Cardiac septum (tissue), 1 donor: Measurements from ENCODE around the gene SOCS6. TPM values are rescaled to one million over a fixed set of nuclear protein-coding genes. Genes with fewer than 3 reads are reported as not detected.
"Not testable (repeated sequence)": the region's sequence is repeated elsewhere in the genome, so short reads cannot be mapped to it uniquely, and the experiment has no call there.

Source experiments
- DNase-seq: peaks from one replicate; pipeline ENCODE4 v3.0.0-alpha.2; 2020; ENCODE audit warnings: low spot score
- intact Hi-C: fragments of 100-400 bp; cut with DNase I; formaldehyde crosslinking; loops from one replicate; pipeline ENCODE4 v1.14.0; 2022
- long read RNA-seq: library from polyadenylated mRNA; unstranded; transcript quantifications from one replicate; pipeline ENCODE4 v2.0.0, GENCODE V29; 2021
- total RNA-seq: library from RNA; stranded (reverse); fragmentation: NEBNext Ultra II Directional; extraction: Animal tissue kit (Norgen Biotek cat#: 25700); gene quantifications from one replicate; pipeline ENCODE4 v1.2.1, GENCODE V29; 2021
- donor health status: DM: no; HTN: no; CAD: no.

Gene SOCS6, protein sequence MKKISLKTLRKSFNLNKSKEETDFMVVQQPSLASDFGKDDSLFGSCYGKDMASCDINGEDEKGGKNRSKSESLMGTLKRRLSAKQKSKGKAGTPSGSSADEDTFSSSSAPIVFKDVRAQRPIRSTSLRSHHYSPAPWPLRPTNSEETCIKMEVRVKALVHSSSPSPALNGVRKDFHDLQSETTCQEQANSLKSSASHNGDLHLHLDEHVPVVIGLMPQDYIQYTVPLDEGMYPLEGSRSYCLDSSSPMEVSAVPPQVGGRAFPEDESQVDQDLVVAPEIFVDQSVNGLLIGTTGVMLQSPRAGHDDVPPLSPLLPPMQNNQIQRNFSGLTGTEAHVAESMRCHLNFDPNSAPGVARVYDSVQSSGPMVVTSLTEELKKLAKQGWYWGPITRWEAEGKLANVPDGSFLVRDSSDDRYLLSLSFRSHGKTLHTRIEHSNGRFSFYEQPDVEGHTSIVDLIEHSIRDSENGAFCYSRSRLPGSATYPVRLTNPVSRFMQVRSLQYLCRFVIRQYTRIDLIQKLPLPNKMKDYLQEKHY
- total RNA-seq = 22.8 TPM
- long read RNA-seq, full-length matches to known transcripts = 18 of 29 reads
- long read RNA-seq, partial matches to known transcripts = 4 of 29 reads
- long read RNA-seq, other reads (novel, unspliced or antisense) = 7 of 29 reads

DNA sequence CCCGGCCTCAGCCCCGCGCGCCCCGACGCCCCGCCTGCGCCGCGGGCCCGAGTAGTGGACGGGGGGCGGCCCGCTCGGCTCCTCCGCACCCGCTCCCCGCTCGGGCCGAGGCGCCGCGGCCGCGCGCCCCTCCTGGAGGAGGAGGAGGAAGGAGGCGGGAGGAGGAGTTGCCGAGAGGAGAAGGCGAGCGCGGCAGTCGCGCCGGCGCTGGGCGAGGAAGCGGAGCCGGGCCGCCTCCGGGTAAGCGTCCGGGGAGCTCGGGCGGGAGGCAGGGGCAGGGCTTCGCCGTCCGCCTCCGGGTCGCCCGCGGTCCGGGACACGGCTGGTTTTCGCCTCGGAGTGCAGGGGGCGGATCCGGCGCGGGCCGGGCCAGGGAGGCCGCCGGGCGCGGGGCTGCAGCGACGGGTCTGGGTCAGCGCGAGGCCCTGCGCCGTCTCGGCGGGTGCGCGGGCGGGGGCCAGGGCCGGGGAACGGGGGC is at the start of gene SOCS6:
SOCS6 (plus strand) TSS at position 195 of the 478 bp plus-strand sequence. CDS start 35,624 bp downstream, outside the sequence.
- intact Hi-C loops = loop anchor here (2.0 to 5.0 kb wide), 2 partner anchors 84 to 133 kb away; partner anchors contain the start of gene RTTN
- no peak for DNase-seq

DNA sequence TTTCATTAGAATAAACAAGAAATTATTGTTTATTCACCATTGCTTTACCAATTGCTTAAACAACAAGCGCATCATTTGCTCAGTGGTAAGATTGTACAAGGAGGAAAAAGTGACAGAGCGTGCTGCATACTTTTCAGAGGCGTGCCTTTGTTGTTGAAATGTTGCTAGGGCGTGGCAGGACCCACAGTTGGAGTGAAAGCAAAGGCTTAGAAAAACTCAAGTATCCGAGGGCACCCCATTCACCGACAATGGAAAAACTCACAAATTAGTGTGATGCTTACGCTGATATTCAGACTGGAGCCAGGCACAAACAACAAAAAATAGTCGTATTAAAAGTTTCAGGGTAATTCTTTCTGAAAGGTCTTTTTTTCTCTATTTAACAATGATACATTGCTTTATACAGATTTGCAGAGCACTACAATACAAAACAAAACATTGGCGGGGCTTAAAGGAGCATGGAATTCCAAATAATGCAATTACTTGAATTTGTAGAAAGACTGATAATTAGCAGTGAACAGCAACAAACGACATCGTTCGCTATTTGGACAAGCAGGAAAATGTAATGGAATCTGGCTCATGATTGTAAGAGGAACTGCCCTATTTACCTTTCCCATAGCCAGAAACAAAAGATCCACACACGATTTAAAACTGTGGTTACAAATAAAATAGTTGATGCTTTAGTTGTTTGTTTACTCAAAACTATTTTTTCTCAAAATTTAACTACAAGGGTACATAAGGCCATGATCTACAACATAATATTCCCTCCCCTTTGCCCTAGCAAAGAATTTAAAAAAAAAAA is 45.5 kb upstream of the SOCS6 start:
- no peak for DNase-seq
- intact Hi-C loops = no loop called here

DNA sequence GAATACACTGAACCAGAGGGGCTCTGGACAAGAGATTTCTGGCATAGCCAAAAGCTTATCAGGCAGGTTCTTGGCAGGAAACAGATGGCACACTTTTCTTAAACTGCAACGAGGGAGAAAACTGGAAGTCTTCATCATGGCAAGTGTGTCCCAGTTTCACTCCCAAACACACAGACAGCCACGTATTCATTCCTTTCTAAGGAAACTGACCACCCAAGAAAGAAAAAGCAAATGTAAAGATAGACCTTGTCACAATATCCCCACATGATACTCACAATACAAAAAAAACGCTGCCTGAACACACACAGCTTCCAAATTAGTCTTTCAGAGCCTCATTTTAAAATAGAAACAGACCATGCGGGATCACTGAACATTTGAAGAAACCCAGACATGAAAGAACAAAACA is 42.8 kb upstream of the SOCS6 start:
- intact Hi-C loops = no loop called here
- no peak for DNase-seq

DNA sequence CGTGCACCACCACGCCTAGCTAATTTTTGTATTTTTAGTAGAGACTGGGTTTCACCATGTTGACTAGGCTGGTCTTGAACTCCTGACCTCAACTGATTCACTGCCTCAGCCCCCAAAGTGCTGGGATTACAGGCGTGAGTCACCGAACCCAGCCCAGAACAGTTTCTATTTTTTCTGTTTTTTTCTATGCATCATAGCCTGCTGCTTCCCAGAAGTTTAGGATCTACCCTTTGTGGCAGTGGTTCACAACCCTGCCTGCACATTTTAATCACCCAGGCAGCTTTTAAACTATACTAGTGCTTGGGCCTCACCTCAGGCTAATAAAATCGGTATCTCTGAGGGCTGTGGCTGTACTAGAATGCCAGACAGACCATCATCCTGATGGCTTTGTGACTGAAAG is 39.7 kb upstream of the SOCS6 start:
- DNase-seq = no peak
- intact Hi-C loops = no loop called here

DNA sequence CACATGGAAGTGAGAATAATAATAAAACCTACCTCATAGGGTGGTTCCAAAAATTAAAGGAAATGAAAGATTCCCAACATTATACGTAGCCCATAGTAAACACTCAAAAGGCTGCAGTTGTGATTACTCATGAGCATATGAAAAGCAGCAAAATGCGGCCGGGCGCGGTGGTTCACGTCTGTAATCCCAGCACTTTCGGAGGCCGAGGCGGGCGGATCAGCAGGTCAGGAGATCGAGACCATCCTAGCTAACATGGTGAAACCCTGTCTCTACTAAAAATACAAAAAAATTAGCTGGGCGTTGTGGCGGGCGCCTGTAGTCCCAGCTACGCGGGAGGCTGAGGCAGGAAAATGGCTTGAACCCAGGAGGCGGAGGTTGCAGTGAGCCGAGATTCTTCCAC is 39.0 kb upstream of the SOCS6 start:
- DNase-seq, intact Hi-C loops: not testable (repeated sequence)

DNA sequence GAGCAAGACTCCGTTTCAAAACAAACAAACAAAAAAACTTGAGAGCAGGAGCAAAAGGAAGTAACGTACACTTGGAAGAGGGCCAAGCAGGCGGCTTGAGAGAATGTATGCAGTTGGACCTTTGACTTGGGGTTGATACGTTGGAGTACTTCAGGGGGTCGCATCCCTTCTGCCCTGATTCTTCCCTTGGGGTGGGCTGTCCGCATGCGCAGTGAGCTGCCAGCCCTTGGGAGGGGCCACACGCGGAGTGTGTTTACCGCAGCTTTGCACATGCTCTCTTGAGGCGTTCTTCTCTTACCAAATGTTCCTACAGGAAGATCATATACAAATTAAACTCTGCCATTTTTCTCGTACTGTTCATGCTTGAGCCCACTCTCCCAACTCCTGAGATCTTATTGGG is 38.1 kb upstream of the SOCS6 start:
- no peak for DNase-seq
- intact Hi-C loops = no loop called here

DNA sequence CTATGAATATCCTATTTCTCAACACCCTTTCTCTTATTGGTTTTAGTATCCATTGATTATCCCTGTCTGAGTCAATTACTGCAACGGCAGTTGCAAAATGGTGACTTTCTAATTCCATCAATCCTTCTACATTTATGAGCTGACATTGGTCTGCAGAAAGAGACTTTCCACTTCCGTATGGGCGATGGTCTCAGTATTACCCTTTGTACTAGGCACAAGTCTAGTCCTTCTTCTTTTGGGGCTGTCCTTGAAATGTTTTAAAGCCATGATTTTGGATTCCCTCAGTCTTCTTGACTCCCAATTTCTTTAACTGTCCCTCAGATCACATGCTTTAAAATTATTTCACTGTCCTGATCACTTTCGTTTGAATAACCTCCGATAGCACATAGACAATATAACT is 32.7 kb upstream of the SOCS6 start:
- intact Hi-C loops = no loop called here
- no peak for DNase-seq

DNA sequence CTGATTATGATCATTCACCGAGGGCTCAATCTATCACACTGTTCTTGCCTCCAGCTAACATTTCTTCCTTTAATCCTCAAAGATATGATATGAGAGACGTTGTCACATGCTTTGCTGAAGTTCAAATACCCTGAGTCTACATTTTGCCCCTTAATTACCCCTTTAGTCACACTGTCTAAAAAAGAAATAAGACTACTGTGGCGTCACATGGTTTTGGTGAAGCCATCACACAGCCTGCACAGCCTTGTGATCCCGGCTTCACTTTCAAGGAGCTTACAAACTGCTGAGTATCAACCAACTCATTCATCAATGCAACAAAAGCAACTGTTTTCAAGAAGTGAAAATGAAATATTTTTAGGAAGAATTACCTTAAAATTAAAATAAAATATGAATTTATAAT is 31.9 kb upstream of the SOCS6 start:
- DNase-seq = no peak
- intact Hi-C loops = no loop called here

DNA sequence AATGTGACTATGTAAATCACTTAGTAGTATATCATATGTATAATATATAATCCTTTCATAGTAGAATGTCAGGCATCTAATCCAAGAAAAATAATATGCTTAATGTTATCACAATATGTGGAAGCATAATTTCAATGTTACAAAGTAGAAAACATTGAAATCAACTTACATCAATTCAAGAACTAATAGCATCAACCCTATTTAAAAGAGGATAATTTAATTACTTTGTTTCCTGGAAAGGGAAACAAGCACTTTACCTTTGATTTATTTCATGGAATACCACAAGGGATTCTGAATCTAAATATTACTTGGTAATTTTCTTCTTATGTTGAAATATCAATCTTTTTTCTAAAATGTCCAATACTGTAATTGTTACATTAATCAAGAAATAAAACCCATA is 30.6 kb upstream of the SOCS6 start:
- intact Hi-C loops = no loop called here
- no peak for DNase-seq

DNA sequence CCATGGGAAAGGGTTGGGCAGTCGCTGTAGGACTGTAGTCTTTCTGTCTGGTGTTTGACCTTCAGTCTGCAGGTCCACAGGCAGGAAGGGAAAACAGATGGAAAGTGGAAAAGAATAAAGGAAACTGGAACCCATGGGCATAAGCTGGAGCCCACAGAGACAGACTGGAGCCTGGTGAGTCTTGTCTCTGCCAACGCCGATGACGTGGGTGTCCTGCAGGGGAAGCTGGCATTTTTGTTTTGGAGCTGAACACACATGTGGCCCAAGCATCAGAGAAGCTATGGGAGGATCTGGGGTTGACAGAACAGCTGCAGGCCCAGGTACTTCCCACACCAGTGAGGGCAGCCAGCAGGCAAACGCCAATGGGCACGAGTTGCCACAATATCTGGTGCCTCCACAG is 28.2 kb upstream of the SOCS6 start:
- DNase-seq = no peak
- intact Hi-C loops = no loop called here

DNA sequence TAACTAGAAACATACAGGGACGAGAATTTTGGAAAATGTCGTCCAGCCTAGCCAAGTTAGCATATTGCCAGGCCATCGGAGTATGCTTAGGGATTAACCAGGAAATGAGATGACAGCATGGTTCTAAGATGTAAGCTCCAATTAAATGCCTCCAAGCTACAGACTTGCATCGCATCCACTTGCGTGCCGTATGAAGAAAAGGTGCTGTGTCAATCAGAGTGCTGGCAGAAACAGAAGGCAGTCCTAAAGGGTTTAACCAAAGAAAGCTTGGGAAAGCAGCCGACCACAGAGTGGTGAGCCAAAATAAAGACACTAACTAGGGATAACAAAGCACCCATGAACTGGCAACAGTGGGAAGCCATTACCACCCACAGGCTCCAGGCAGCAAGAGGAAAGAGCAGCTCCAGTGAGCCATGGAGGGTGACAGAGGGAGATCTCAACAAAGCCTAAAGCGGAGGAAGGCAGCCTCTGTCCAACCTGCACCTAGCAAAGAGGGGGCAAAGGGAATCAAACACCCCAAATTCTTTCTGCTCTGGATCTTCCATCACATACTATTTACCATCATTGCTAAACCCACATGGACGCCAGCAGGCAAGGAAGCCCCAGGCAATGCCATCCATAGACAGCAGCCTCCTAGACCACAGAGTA is 27.6 kb upstream of the SOCS6 start:
- no peak for DNase-seq
- intact Hi-C loops = no loop called here

DNA sequence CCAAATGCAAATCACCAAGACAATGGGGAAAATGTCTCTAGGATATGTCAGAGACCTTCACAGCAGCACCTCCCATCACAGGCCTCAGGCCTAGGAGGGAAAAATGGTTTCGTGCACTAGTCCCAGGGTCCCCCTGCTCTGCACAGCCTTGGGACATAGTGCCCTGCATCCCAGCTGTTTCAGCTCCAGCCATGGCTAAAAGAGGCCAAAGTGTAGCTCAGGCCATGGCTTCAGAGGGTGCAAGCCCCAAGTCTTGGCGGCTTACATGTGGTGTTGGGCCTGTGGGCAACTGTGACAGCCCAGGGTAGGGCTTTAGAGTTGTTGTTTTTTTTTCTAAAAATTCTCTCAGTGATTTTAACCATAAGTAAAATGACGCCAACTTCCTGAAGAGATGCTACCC is 25.5 kb upstream of the SOCS6 start:
- intact Hi-C loops = no loop called here
- DNase-seq = no peak

DNA sequence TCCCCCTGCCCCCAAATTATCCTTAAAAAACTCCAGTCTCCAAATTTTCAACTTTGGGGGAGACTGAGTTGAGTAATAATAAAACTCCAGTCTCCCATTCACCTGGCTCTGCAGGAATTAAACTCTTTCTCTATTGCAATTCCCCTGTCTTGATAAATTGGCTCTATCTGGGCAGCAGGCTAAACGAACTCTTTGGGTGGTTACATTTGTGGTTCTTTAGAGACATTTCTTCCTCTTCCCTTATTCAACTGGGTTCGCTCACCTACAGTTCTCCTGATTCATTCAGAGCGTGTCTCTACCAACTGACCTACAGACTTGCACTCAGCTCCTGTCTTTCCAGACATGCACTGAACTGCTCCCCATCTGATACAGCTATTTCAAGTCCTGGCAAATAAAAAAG is 17.1 kb upstream of the SOCS6 start:
- intact Hi-C loops = no loop called here

DNA sequence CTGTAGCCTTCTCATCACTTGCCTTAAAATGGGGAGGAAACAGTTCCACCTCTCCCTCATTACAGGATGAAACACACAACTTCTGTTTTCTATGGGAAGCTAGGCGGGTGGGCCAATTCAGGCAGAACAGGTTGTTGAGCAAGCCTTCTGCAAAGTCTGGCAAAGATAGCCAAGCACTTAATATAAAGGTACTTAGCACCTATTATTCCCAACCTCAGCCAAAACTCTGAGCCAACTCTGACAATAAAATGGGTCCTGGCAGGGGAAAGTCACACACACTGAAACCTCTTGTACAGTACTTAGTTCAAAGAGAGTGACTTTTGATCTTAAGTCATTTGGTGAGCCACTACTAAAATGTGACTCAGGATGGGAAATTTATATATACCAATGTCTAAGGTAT is 15.8 kb upstream of the SOCS6 start:
- intact Hi-C loops = no loop called here
- no peak for DNase-seq

More for the DNA sequence above, 17.1 kb upstream of the SOCS6 start:
- no peak for DNase-seq

DNA sequence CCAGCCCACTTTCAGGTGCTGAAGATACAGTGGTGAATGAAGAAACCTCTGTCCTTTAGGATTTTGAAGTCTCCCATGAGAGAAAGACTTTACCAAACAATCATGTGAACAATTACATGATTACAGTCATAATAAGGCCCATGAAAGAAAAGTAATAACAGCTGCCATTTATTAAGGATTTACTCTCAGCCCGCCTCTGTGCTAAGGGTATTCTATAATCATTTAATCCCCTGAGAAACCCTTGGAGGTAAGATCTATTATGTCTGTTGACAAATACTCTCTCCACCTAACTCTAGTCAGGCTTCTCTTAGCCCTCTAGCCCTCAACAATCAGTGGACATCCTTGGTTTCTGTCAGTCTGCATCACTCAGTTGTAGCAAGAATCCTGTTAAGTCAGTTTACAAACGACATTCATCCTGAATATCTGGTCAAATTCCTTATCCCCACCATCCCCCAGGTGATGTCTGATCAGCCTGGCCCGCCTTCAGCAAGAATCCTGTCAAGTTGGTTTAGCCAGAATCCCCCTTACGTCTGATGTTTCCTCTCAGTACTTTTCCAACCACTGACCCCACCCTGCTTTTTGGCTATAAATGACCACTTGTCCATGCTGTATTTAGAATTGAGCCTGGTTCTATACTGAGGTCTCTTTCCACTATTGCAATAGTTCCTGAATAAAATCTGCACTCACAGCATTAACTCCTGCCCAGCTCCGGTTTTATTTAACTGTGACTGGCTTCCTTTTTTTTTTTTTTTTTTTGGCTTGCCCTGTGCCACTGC is 12.2 kb upstream of the SOCS6 start:
- no peak for DNase-seq
- intact Hi-C loops = no loop called here

DNA sequence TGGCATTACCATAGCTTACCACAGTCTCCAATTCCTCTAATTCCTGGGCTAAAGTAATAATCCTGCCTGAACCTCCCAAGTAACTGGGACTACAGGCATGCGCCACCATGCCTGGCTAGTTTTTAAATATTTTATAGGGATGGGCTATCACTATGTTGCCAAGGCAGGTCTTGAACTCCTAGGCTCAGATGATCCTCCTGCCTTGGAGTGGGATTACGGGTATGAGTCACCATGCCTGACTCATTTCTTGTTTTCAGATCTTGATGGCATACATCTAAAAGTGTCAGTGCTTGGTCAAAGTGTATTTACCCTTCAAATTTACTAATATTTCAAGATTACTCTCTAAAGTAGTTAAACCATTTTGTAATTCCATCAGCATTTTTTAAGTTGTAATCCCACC is 9.4 kb upstream of the SOCS6 start:
- intact Hi-C loops = no loop called here
- DNase-seq = no peak

DNA sequence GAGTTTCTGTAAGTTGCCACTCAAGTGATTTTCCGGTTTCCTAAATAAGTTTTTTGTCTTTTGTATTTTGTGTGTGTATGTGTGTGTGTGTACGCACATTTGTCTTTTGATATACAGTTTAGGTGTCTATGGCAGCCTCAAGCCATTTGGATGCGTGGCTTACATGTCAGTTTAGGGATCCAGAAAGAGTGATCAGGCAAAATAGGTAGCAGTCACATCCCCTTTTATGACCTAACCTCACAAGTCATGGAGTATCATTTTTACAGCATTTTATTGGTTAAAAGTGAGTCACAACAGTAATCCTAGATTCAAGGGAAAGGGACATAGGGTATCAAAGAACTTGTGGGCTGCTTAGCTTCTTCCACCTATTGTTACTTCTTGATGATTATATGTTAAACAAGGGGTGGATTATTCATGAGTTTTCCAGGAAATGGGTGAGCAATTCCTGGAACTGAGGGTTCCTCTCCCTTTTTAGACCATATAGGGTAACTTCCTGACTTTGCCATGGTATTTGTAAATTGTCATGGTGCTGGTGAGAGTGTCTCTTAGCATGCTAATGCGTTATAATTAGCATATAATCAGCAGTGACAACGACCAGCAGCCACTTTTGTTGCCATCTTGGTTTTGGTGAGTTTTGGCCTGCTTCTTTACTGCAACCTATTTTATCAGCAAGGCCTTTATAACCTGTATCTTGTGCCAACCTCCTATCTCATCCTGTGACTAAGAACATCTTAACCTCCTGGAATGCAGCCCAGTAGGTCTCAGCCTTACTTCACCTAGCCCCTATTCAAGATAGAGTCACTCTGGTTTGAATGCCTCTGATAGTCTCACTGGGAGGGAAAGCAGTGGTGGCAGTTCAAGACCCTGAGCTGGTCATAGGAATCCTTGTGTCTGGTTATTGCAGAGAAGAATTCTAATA is 8.6 kb upstream of the SOCS6 start:
- intact Hi-C loops = no loop called here
- no peak for DNase-seq
